HG02852 (cell line): Measurements from ENCODE around the gene TRIP6.
A peak's percentile ranks its signal among the peaks of the same experiment; 100 is the strongest.
"Not testable (repeated sequence)": the region's sequence is repeated elsewhere in the genome, so short reads cannot be mapped to it uniquely, and the experiment has no call there.

Experiments
- ATAC-seq: cut with Tn5 transposase; IDR thresholded peaks from one replicate; pipeline ENCODE4 v1.9.1; 2021; ENCODE audit warnings: mild to moderate bottlenecking, moderate library complexity; ENCODE audit not compliant: unreplicated experiment

The TRIP6 gene

GRCh38 chr7:100837099-100837836 is 29.9 kb upstream of the TRIP6 start:
- peak; percentile 66 for ATAC-seq

DNA sequence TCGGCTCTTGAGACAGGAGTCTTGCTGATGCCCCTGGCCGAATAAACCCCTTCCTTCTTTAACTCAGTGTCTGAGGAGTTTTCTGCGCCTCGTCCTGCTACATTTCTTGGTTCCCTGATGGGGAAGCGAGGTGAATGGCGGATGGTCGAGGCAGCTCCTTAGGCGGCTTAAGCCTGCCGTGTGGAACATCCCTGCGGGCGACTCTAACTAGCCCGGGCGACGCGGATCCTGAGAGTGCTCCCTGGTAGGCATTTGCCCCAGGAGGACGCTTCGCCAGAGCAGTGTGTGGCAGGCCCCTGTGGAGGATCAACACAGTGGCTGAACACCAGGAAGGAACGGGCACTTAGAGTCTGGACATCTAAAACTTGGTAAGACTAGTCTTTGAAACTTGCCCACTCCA is 27.8 kb upstream of the TRIP6 start:
- no peak for ATAC-seq

GRCh38 chr7:100840470-100841100 is 26.6 kb upstream of the TRIP6 start:
- no peak for ATAC-seq

- ATAC-seq, result no peak
Measured at GRCh38 chr7:100847360-100847759, 19.8 kb upstream of the TRIP6 start.

DNA sequence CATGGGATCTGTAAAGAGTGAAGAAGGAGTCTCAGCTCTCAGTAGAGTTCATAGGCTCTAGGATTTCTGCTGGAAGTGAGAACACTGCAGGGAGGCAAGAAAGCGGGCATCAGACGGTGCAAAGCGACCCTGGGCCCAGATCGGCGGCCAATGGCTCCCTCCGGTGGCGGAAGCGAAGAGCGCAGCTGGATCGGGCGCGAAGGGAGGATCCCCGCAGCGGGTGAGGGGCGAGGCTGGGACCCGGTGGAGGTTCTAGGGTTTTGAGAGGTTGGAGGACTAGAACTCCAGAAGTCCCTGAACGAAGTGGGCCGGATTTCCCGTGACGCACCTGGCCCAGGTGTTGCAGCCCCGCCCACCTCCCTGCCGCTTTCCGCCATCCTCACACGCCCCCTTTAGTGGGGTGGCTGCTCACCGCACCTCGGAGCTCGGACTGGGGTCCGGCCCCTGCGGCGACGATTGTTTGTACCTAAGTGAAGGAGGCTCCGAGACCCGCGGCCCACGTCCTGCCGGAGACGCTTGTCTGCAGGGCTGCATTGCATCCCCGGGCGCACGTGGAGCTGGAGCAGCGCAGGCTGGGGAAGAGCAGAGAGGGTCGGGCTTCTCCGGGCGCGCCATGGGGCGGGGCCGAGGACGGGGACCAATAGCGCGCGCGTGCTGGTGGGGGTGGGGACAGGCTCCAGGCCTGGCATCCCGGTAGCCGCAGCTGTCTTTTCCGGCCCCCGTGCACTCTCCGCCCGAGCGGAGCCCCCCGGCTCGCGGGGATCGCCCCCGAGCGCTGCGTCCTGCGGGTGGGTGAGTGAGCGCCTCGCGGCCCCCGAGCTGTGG is 14.9 kb upstream of the TRIP6 start, which contains the start of gene SLC12A9:
TSS of gene SLC12A9 (plus strand) at position 666 of the 825 bp plus-strand sequence. CDS start 1,485 bp downstream, outside the sequence.
- ATAC-seq, result peak; percentile 92

DNA sequence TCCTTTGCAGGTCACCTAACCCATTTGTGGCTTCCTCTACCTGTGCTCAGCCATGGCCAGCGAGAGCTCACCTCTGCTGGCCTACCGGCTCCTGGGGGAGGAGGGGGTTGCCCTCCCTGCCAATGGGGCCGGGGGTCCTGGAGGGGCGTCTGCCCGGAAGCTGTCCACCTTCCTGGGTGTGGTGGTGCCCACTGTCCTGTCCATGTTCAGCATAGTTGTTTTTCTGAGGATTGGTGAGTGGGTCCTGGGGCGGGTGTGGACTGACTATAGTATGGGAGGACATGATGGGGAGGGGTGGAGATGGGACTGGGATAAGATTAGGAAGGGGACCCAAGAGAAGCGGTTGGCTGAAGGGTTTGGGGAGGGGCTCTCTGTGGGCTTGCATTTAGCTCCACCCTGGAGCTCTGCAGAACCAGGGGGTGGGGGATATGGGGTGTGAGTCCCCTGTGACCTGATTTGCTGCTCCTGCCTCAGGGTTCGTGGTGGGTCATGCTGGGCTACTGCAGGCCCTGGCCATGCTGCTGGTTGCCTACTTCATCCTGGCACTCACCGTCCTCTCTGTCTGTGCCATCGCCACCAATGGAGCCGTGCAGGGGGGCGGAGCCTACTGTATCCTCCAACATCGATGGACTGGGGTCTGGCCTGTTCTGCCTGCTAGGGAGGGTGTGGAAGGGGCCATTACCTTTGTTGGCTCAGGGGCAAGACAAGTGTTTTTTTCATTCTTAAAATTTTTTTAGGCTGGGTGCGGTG is 12.9 kb upstream of the TRIP6 start:
- ATAC-seq, result no peak

DNA sequence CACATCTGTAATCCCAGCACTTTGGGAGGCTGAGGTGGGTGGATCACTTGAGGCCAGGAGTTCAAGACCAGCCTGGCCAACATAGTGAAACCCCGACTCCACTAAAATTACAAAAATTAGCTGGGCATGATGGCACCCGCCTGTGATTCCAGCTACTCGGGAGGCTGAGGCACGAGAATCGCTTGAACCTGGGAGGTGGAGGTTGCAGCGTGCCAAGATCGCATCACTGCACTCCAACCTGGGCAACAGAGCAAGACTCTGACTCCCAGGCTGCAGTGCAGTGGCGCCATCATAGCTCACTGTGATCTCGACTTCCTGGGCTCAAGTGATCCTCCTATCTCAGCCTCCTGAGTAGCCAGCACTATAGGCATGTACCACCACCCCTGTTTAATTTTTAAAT is 12.3 kb upstream of the TRIP6 start:
- not testable (repeated sequence) for ATAC-seq

DNA sequence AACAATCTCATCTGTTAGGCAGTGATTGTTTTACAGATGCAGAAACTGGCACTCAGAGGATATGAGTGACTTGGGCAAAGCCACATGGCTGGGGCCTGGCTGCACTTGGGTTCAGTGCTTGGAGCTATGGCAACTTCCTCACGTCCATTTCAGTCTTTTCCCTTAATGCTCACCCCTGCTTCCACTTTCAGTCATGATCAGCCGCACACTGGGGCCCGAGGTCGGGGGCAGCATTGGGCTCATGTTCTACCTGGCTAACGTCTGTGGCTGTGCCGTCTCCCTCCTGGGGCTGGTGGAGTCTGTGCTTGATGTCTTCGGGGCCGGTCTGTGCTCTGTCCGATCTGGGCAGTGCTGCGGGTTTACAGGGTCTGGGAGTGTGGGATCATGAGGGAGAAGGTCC is 11.7 kb upstream of the TRIP6 start:
- no peak for ATAC-seq

GRCh38 chr7:100856871-100857282 is 10.3 kb upstream of the TRIP6 start:
- no peak for ATAC-seq

DNA sequence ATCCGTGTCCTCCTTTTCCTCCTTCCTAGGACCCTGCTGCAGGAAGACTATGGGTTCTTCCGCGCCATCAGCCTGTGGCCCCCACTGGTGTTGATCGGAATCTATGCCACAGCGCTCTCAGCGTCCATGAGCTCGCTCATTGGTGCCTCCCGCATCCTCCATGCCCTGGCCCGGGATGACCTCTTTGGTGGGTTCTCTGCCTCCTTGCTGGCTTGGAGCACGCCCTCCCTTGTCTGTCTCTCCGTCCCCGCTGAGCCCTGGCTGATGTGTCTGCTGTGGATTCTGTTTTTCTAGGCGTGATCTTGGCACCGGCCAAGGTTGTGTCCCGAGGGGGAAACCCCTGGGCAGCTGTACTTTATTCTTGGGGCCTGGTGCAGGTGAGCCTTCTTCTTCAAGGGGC is 7.3 kb upstream of the TRIP6 start:
- no peak for ATAC-seq

DNA sequence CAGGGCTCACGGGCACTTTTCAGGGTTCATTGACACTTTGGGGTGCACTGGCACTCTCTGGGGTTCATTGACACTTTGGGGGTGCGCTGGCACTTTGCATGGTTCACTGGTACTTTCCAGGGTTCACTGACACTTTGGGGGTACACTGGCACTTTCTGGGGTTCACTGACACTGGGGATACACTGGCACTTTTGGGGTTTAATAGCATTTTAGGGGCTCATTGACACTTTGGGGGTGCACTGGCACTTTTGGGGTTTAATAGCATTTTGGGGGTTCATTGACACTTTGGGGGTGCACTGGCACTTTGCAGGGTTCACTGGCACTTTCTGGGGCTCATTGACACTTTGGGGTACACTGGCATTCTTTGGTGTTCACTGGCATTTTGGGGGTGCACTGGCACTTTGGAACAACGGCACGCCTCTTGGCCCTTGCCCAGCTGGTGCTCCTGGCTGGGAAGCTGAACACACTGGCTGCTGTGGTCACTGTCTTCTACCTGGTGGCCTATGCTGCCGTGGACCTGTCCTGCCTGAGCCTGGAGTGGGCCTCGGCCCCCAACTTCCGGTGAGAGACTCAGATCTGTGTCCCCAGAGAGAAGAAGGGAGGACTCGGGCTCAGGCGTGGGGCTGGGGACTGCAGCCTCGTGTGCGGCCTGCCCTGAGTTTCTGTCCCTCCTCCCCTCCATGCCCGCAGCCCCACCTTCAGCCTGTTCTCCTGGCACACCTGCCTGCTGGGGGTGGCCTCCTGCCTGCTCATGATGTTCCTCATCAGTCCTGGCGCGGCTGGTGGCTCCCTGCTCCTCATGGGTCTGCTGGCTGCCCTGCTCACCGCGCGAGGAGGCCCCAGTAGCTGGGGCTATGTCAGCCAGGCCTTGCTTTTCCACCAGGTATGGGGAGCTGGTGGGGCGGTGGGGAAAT is 6.2 kb upstream of the TRIP6 start:
- ATAC-seq, result no peak

GRCh38 chr7:100861616-100861985 is 5.6 kb upstream of the TRIP6 start:
- no peak for ATAC-seq

- no peak for ATAC-seq
Measured at GRCh38 chr7:100863406-100863950, 3.7 kb upstream of the TRIP6 start.

DNA sequence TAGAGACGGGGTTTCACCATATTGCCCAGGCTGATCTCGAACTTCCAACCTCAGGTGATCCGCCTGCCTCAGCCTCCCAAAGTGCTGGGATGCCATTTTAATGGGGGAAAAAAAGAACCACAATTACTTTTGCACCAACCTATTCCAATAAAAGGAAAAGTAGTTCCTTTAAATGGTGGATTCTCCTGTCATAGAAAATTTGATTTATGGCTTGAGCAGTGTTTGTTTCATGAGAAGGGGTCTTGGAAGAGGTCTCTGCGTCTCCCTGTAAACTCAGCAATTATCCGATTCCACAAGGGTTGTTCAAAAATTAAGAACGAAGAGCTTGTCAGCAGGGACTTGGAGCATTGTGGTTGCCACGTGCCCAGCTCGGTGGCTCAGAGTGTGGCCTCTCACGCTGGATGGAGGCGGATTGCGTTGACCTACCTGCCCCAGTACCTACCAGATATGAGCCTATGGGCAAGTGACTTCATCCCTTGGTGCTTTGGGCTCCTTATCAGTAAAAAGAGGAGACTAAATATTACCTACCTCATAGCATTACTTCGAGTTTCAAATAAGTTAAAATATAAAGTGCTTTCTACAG is 2.8 kb upstream of the TRIP6 start:
- ATAC-seq, result no peak

DNA sequence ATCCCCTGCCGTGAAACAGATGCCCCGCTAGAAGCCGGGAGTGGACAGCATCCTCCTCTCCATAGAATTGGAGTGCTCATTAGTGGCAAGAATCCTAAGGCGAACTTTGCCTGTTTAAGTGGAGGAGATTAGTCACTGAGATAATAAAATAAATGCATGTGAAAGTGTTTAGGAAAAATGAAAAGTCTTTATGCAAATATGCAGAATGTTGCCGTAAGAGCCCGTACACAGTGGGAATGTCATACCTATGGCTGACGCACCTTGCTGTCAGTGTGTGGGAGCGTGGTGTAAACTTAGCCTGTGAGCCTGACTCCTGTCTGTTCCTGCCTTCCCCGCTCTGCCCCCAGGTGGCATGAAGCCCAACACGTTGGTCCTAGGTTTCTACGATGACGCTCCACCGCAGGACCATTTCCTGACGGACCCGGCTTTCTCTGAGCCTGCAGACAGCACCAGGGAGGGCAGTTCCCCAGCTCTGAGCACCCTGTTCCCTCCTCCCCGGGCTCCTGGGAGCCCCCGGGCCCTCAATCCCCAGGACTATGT is 1.7 kb upstream of the TRIP6 start:
- no peak for ATAC-seq

DNA sequence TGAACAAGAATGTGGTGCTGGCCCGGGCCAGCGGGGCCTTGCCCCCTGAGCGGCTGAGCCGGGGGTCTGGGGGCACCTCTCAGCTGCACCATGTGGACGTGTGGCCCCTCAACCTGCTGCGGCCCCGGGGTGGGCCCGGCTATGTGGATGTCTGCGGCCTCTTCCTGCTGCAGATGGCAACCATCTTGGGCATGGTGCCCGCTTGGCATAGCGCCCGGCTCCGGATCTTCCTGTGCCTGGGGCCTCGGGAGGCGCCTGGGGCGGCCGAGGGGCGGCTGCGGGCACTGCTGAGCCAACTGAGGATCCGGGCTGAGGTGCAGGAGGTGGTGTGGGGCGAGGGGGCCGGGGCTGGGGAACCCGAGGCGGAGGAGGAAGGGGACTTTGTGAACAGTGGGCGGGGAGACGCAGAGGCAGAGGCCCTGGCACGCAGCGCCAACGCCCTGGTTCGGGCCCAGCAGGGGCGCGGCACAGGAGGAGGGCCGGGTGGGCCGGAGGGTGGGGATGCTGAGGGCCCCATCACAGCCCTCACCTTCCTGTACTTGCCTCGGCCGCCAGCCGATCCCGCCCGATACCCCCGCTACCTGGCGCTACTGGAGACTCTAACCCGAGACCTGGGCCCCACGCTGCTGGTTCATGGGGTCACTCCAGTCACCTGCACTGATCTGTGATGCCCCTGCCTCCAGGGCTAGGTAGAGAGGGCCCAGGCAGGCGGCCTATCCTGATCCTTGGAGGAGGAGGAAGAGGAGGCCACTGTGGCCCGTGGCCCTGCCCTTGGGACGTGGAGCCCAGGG is 1.1 kb upstream of the TRIP6 start:
- ATAC-seq, result no peak

GRCh38 chr7:100866729-100867039 is 503 bp upstream of the TRIP6 start:
- ATAC-seq, result no peak

GRCh38 chr7:100867776-100868485 is 744 bp downstream of the TRIP6 start:
- ATAC-seq, result peak; percentile 17
